ENCODE data around the gene GALK2.
"Not testable (repeated sequence)": the region's sequence is repeated elsewhere in the genome, so short reads cannot be mapped to it uniquely, and the experiment has no call there.

The GALK2 gene

GRCh38 chr15:49320351-49320750, 150.3 kb downstream of the GALK2 start:
- no peak for DNase-seq (ENCODE audit: insufficient read length, low spot score)
- no peak for FAIRE-seq

GRCh38 chr15:49323207-49323606, 153.2 kb downstream of the GALK2 start:
- FAIRE-seq: no peak
- no peak for DNase-seq (ENCODE audit: insufficient read length, low spot score)

GRCh38 chr15:49327927-49328326, 157.9 kb downstream of the GALK2 start:
- DNase-seq (ENCODE audit: insufficient read length, low spot score): no peak
- no peak for FAIRE-seq

- no peak for DNase-seq (ENCODE audit: insufficient read length, low spot score)
- no peak for FAIRE-seq
These were observed 158.9 kb downstream of the GALK2 start for GRCh38 chr15:49328941-49329340.

GRCh38 chr15:49330166-49330565, 160.1 kb downstream of the GALK2 start:
- no peak for DNase-seq (ENCODE audit: insufficient read length, low spot score)

DNA sequence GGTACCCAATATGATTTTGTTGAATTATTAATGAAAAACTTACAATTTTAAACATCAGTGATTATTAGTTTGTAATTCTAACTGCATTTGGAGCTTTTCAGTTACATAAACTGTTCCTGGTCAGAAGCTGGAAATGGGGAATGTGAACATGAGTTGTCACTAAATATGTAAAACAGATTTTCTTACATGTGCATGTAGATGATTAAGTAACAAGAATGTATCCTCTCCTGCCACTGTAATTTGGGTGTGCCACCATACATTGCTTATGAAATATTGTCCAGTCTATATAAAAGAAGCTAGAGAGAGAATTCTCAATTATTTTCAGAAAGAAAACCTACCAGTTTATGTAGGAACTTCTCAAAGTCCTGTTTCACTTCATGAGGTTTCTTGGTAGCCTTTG, 161.4 kb downstream of the GALK2 start:
- DNase-seq (ENCODE audit: insufficient read length, low spot score): no peak
- no peak for FAIRE-seq

More at GRCh38 chr15:49330166-49330565, 160.1 kb downstream of the GALK2 start:
- FAIRE-seq: no peak

GRCh38 chr15:49331951-49332350, 161.9 kb downstream of the GALK2 start:
- FAIRE-seq: no peak
- DNase-seq (ENCODE audit: insufficient read length, low spot score): no peak

GRCh38 chr15:49339656-49340055, 169.6 kb downstream of the GALK2 start:
- FAIRE-seq (no peak), DNase-seq (ENCODE audit: insufficient read length, low spot score) (no peak)

- DNase-seq (ENCODE audit: insufficient read length, low spot score) (no peak), FAIRE-seq (no peak)
These were observed 173.5 kb downstream of the GALK2 start for GRCh38 chr15:49343546-49343945.

- not testable (repeated sequence) for FAIRE-seq; DNase-seq (ENCODE audit: insufficient read length, low spot score)
These were observed 184.4 kb downstream of the GALK2 start for GRCh38 chr15:49354439-49354838.

- DNase-seq (ENCODE audit: insufficient read length, low spot score) (no peak), FAIRE-seq (no peak)
These were observed 191.3 kb downstream of the GALK2 start for GRCh38 chr15:49361370-49361769.

GRCh38 chr15:49366496-49366895, 196.4 kb downstream of the GALK2 start:
- DNase-seq (ENCODE audit: insufficient read length, low spot score) (no peak), FAIRE-seq (no peak)

GRCh38 chr15:49370782-49371181, 200.7 kb downstream of the GALK2 start:
- no peak for DNase-seq (ENCODE audit: insufficient read length, low spot score)
- FAIRE-seq: no peak

DNA sequence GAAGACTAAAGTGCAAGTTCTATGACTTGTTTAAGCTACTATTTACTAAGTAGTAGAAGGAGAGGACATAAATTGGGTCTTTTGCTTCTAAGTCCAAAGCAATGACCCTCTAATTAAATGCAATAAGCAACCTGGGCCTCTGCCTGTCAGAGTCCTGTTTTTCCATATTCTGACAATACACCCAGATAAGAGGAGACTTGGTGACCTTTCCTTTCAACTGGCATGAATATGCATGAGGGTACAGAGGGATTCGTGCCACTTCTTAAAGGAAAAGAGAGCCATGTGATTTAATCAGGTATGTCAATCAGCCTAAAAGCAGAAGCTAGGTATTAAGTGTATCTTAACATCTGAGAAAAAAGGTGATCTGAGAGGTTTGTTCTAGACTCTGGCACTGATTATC, 202.3 kb downstream of the GALK2 start:
- DNase-seq (ENCODE audit: insufficient read length, low spot score) (no peak), FAIRE-seq (no peak)

GRCh38 chr15:49379996-49380395, 209.9 kb downstream of the GALK2 start:
- FAIRE-seq (no peak), DNase-seq (ENCODE audit: insufficient read length, low spot score) (no peak)

DNA sequence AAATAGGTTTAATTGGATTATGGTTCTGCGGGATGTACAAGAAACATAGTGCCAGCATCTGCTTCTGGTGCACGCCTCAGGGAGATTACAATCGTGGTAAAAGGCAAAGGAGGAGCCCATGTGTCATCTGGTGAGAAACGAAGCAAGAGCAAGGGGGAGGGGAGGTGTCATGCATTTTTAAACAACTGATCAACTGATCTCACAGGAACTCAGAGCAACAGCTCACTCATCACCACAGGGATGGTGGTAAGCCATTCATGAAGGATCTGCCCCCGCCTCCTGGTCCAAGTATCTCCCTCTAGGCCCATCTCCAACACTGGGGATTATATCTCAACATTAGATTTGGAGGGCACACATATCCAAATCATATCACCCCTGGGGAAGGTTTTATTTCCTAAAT, 210.9 kb downstream of the GALK2 start:
- no peak for DNase-seq (ENCODE audit: insufficient read length, low spot score)
- FAIRE-seq: no peak
